Keratinocyte (primary cell): ENCODE measurements around the gene CERT1. TPM values are rescaled to one million over a fixed set of nuclear protein-coding genes. Genes with fewer than 3 reads are reported as not detected.

ENCODE experiments used
- DNase-seq: peaks from one replicate; pipeline ENCODE4 v3.0.0-alpha.2; 2011; ENCODE audit warnings: low read depth, missing footprints, low spot score
- FAIRE-seq: peaks from 2 replicates; lab custom pipeline; 2011; peaks lifted over from hg19 to GRCh38; lab: Jason Lieb, UNC
- H2AFZ ChIP-seq: 2 replicates; pipeline ENCODE4 v1.6.0; 2012; ENCODE audit warnings: low read length, control low read depth, inconsistent platforms; ENCODE audit not compliant: control insufficient read depth
- H3K27ac ChIP-seq: 2 replicates; pipeline ENCODE4 v1.5.1; 2011; ENCODE audit warnings: low read length; ENCODE audit not compliant: control insufficient read depth, insufficient read depth
- H3K27me3 ChIP-seq: 3 replicates; pipeline ENCODE4 v1.6.0; 2011; ENCODE audit warnings: low read length; ENCODE audit not compliant: control insufficient read depth, insufficient read depth; ENCODE audit errors: extremely low read depth
- H3K36me3 ChIP-seq, 2 experiments: 2 replicates in 1 of 2; 3 replicates in 1 of 2; pipeline ENCODE4 v1.5.1; 2011; ENCODE audit warnings: low read length in 2 of 2, mild to moderate bottlenecking in 1 of 2; ENCODE audit not compliant: control insufficient read depth in 2 of 2, insufficient read depth in 2 of 2; ENCODE audit errors: extremely low read depth in 1 of 2
- H3K4me1 ChIP-seq: 3 replicates; pipeline ENCODE4 v1.5.1; 2011; ENCODE audit warnings: low read length; ENCODE audit not compliant: control insufficient read depth, insufficient read depth; ENCODE audit errors: extremely low read depth
- H3K4me2 ChIP-seq: 3 replicates; pipeline ENCODE4 v1.6.0; 2011; ENCODE audit warnings: low read depth, low read length; ENCODE audit not compliant: control insufficient read depth, insufficient read depth; ENCODE audit errors: extremely low read depth
- H3K4me3 ChIP-seq, 3 experiments: fragments of 200-600 bp in 1 of 3; sonication (generic) in 1 of 3; 2 replicates in 2 of 3; 3 replicates in 1 of 3; pipeline ENCODE4 v1.5.1; 2011 to 2016; ENCODE audit warnings: low read length in 3 of 3, mild to moderate bottlenecking in 3 of 3, control low read depth in 2 of 3, inconsistent platforms in 1 of 3, low read depth in 1 of 3, mixed read lengths in 1 of 3, mixed run types in 1 of 3, moderate library complexity in 1 of 3; ENCODE audit not compliant: control insufficient read depth in 2 of 3, insufficient read depth in 2 of 3; ENCODE audit errors: extremely low read depth in 1 of 3
- H3K79me2 ChIP-seq: 2 replicates; pipeline ENCODE4 v1.6.0; 2012; ENCODE audit warnings: low read length; ENCODE audit not compliant: control insufficient read depth, insufficient read depth
- H3K9ac ChIP-seq: 3 replicates; pipeline ENCODE4 v1.6.0; 2011; ENCODE audit warnings: low read length; ENCODE audit not compliant: control insufficient read depth, insufficient read depth; ENCODE audit errors: extremely low read depth
- H3K9me1 ChIP-seq: 3 replicates; pipeline ENCODE4 v1.6.0; 2011; ENCODE audit warnings: low read length; ENCODE audit not compliant: control insufficient read depth, insufficient read depth; ENCODE audit errors: extremely low read depth
- H3K9me3 ChIP-seq: 2 replicates; pipeline ENCODE4 v1.5.1; 2012; ENCODE audit warnings: low read depth, low read length; ENCODE audit not compliant: control insufficient read depth
- H4K20me1 ChIP-seq: 3 replicates; pipeline ENCODE4 v1.6.0; 2011; ENCODE audit warnings: low read length; ENCODE audit not compliant: control insufficient read depth, insufficient read depth; ENCODE audit errors: extremely low read depth
- CTCF ChIP-seq, 3 experiments: IDR thresholded peaks in 1 of 3; conservative IDR thresholded peaks in 1 of 3; optimal IDR thresholded peaks in 1 of 3; 2 replicates in 2 of 3; 3 replicates in 1 of 3; pipeline versions ENCODE3 to v1.5.1; 2011; ENCODE audit warnings: low read length in 3 of 3, mild to moderate bottlenecking in 3 of 3, moderate library complexity in 2 of 3, control low read depth in 1 of 3, inconsistent platforms in 1 of 3; ENCODE audit not compliant: insufficient read depth in 2 of 3; ENCODE audit errors: extremely low read depth in 1 of 3
- EZH2 ChIP-seq: IDR thresholded peaks from one replicate; pipeline ENCODE4 v1.6.1; 2012; ENCODE audit warnings: inconsistent platforms, mild to moderate bottlenecking, low read length, moderate library complexity
- dilution Hi-C: fragments of 300-500 bp; cut with MboI; formaldehyde crosslinking; loops from one replicate; pipeline ENCODE4 v1.7.0; 2020; ENCODE audit warnings: low sequenced_read_pairs; ENCODE audit not compliant: extremely low pct_ligation_motif_present
- polyA plus RNA-seq, 5 experiments: library from polyadenylated mRNA; depleted of rRNA in 3 of 5; stranded (reverse) in 3 of 5; stranded (forward) in 1 of 5; unstranded in 1 of 5; fragments of >200 nt; gene quantifications; 1 replicate in 1 of 5; 2 replicates in 3 of 5; 3 replicates in 1 of 5; pipeline versions ENCODE4 v1.2.1 to v1.2.3, GENCODE V29; 2011 to 2012; ENCODE audit warnings: missing spikeins in 2 of 5, low read depth in 1 of 5, low replicate concordance in 1 of 5

The CERT1 gene
- polyA plus RNA-seq, 1 donor (not counting 4 experiments of a cell fraction or from before 2014, with no cell fraction given) = 20.8 TPM

DNA sequence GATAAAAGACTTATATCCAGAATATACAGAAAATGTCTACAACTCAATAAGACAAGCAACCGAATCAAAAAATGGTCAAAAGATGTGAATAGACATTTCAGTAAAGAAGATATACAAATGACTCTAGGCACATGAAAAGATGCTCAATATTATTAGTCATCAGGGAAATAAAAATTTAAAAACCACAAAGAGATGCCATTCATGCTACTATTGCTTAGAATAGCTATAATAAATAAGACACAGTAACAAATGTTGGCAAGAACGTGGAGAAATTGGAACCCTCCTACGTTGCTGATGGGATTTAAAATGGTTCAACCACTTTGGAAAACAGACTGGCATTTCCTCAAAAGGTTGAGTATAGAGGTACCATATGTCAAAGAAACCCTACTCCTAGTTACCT, 40.0 kb upstream of the CERT1 start:
- Histone ChIP-seq H3K9me3 (no peaks in the 10 kb centered on the region), H4K20me1 (no peaks in the 10 kb centered on the region), H3K4me3 (no peak overlapping the region), H3K4me2 (no peak overlapping the region), H2AFZ (no peak overlapping the region), H3K9ac (no peak overlapping the region), H3K4me1 (peaks cover 8% of the 10 kb centered on the region), H3K9me1 (no peaks in the 10 kb centered on the region), H3K27me3 (no peaks in the 10 kb centered on the region), H3K79me2 (no peaks in the 10 kb centered on the region), H3K36me3 (peaks cover 2 to 11% of the 10 kb centered on the region in 2 experiments), H3K27ac (no peak overlapping the region)
- FAIRE-seq (peak; percentile 65), DNase-seq (no peak)
- dilution Hi-C loops = no loop called here
- TF ChIP-seq EZH2 (no peak), CTCF (optimal IDR thresholded peaks at IDR 0.05 in 1 of 3, IDR thresholded peaks at IDR 0.05 in 1 of 3, conservative IDR thresholded peaks at IDR 0.05 in 1 of 3; ENCODE audit: extremely low read depth in 1 of 3, insufficient read depth in 2 of 3, low read length in 3 of 3) (no peak)

GRCh38 chr5:75550597-75550996, 39.2 kb upstream of the CERT1 start:
- Histone ChIP-seq H3K4me3 (no peak overlapping the region), H2AFZ (no peak overlapping the region), H3K4me2 (no peak overlapping the region), H3K9ac (no peak overlapping the region), H3K4me1 (peaks cover 8% of the 10 kb centered on the region), H3K9me1 (no peaks in the 10 kb centered on the region), H3K79me2 (peaks cover 4% of the 10 kb centered on the region), H3K27me3 (no peaks in the 10 kb centered on the region), H3K36me3 (peaks cover 2 to 11% of the 10 kb centered on the region in 2 experiments), H3K27ac (no peak overlapping the region), H3K9me3 (no peaks in the 10 kb centered on the region), H4K20me1 (no peaks in the 10 kb centered on the region)
- no peak for FAIRE-seq
- dilution Hi-C loops = no loop called here
- DNase-seq = no peak
- TF ChIP-seq CTCF (optimal IDR thresholded peaks at IDR 0.05 in 1 of 3, IDR thresholded peaks at IDR 0.05 in 1 of 3, conservative IDR thresholded peaks at IDR 0.05 in 1 of 3; ENCODE audit: extremely low read depth in 1 of 3, insufficient read depth in 2 of 3, low read length in 3 of 3) (no peak), EZH2 (no peak)
